ENCODE data around the gene PDE4D. TPM values are rescaled to one million over a fixed set of nuclear protein-coding genes. Genes with fewer than 3 reads are reported as not detected.
A peak's percentile ranks its signal among the peaks of the same experiment; 100 is the strongest.

Gene PDE4D
- total RNA-seq, 1 donor from 2014 or later: 47.7 TPM

- intact Hi-C loops (cut with micrococcal nuclease): no loop called here
Measured at GRCh38 chr5:59178482-59178881, 715.0 kb downstream of the PDE4D start.

DNA sequence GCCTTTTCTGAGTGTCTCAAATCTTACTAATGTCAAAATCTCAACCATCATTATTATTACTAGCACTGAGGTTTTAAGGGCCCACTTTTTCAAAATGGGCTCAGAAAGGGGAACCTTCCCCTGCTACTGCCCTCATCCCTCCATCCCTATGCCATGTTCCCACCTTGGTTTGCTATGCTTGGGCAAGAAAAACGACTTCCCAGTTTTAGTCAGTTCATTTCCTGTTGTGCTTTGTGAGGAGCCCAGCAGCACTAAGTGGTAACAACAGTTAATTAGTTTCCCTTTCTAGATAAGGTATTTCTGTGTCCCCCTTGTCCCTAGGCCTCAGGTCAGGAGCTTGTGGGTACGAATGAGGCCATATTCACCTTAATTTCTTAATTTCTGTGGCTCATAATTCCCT lies 715.5 kb downstream of the PDE4D start:
- Mint-ChIP-seq H3K36me3 (ENCODE audit: low read depth) (no peaks in the 10 kb centered on the region), H3K4me3 (no peak overlapping the region), H3K4me1 (peaks cover 25% of the 10 kb centered on the region), H3K27ac (peak overlapping the region; percentile 79), H3K9me3 (no peaks in the 10 kb centered on the region), H3K27me3 (peaks cover 17% of the 10 kb centered on the region)
- intact Hi-C loops (cut with micrococcal nuclease): no loop called here
- no peak for DNase-seq

More at GRCh38 chr5:59178482-59178881, 715.0 kb downstream of the PDE4D start:
- Mint-ChIP-seq H3K27me3 (peaks cover 19% of the 10 kb centered on the region), H3K4me1 (peaks cover 25% of the 10 kb centered on the region), H3K9me3 (no peaks in the 10 kb centered on the region), H3K36me3 (ENCODE audit: low read depth) (no peaks in the 10 kb centered on the region), H3K27ac (peak overlapping the region; percentile 39), H3K4me3 (peak overlapping the region; percentile 9)
- DNase-seq: no peak

- Mint-ChIP-seq H3K27ac (peak overlapping the region; percentile 79), H3K27me3 (peaks cover 13% of the 10 kb centered on the region), H3K4me1 (peaks cover 27% of the 10 kb centered on the region), H3K36me3 (ENCODE audit: low read depth) (no peaks in the 10 kb centered on the region), H3K9me3 (no peaks in the 10 kb centered on the region), H3K4me3 (no peak overlapping the region)
- intact Hi-C loops (cut with micrococcal nuclease): no loop called here
- peak; percentile 60 for DNase-seq
Measured at GRCh38 chr5:59177644-59178043, 715.9 kb downstream of the PDE4D start.

DNA sequence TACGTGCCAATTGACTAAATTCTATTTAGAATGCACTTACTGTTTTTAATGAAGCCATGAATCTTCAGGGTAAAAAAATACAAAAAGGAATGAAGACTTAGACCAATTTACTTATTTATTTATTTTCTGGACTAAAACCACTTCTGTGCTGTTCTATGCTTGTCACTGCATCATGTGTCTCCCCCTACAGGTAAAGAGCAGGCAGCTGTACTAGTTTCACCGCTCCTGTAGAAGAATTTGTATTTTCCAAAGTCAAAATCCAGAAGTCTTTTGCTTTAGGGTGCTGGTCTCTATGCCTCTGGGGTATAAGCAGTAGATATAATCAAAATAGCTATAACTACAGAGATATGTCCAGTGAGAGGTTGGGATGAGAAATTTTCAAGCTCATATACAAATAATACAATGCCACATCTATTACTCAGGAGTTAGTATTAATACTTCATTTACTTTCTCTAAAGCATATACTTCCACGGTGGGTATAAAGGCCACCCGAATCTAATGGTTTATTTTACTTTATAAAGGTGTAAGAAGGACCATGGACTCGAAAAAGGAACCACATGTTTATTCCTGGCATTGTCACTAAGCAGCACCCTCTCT lies 719.2 kb downstream of the PDE4D start:
- Mint-ChIP-seq H3K9me3 (no peaks in the 10 kb centered on the region), H3K27ac (no peak overlapping the region), H3K36me3 (ENCODE audit: low read depth) (no peaks in the 10 kb centered on the region), H3K4me3 (peak overlapping the region; percentile 19), H3K4me1 (peaks cover 33% of the 10 kb centered on the region), H3K27me3 (no peaks in the 10 kb centered on the region)
- DNase-seq: peak; percentile 81
- intact Hi-C loops (cut with micrococcal nuclease): loop anchor here (1.0 to 5.0 kb wide), 5 partner anchors 47 to 302 kb away; no protein-coding TSS in a partner anchor

DNA sequence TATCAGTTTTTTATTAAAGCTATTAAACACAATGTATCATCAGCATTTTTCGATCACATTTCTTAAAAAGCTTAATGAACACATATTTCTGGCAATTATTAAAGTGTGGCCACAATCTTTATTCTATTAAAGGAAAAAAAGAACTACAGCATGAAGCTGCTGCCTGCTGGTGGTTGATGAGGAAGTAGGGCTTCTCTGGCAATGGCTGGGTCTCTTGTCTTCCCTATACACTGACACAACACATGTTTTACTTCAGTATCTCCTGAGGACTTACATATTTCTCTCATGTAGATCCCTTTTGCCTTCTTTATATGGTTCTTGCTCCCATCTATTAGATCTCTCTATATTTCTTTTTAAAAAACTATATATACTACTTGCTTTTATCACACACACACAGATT lies 719.9 kb downstream of the PDE4D start:
- H3K27ac Mint-ChIP-seq: no peak overlapping the region
- no peaks in the 10 kb centered on the region for H3K36me3 Mint-ChIP-seq (ENCODE audit: low read depth)
- peaks cover 33% of the 10 kb centered on the region for H3K4me1 Mint-ChIP-seq
- intact Hi-C loops (cut with micrococcal nuclease): loop anchor here (5.0 kb wide), 1 partner anchor 301 kb away; no protein-coding TSS in a partner anchor
- DNase-seq: no peak
- no peak overlapping the region for H3K4me3 Mint-ChIP-seq
- H3K27me3 Mint-ChIP-seq: no peaks in the 10 kb centered on the region
- no peaks in the 10 kb centered on the region for H3K9me3 Mint-ChIP-seq

DNA sequence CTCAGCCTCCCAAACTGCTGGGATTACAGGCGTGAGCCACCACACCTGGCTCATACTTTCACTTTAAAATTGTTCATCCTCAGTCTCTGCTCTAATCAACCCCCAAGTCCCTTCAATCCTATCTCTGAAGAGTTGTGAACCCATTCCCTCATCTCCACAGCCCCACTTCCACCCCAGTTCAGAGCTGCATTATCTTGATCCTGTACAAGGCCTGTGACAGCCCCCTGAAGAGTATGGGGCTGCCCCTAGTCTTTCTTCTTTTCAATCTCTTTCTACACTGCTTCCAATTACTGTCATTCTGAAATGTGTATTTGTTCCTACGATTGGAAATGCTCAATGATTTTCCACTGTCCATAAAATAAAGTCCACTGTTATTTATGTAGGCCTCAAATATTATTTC lies 722.4 kb downstream of the PDE4D start:
- Mint-ChIP-seq H3K36me3 (ENCODE audit: low read depth) (no peaks in the 10 kb centered on the region), H3K27me3 (no peaks in the 10 kb centered on the region), H3K27ac (no peak overlapping the region), H3K4me3 (no peak overlapping the region), H3K4me1 (peaks cover 27% of the 10 kb centered on the region), H3K9me3 (no peaks in the 10 kb centered on the region)
- intact Hi-C loops (cut with micrococcal nuclease): loop anchor here (5.0 kb wide), 1 partner anchor 299 kb away; no protein-coding TSS in a partner anchor
- DNase-seq: no peak

- intact Hi-C loops (cut with micrococcal nuclease): loop anchor here (5.0 kb wide), 1 partner anchor 297 kb away; no protein-coding TSS in a partner anchor
- Mint-ChIP-seq H3K9me3 (peaks cover 4% of the 10 kb centered on the region), H3K4me1 (peaks cover 30% of the 10 kb centered on the region), H3K36me3 (ENCODE audit: low read depth) (no peaks in the 10 kb centered on the region), H3K27me3 (peaks cover under 1% of the 10 kb centered on the region), H3K4me3 (no peak overlapping the region), H3K27ac (no peak overlapping the region)
- peak; percentile 52 for DNase-seq
Measured at GRCh38 chr5:59169768-59170150, 723.8 kb downstream of the PDE4D start.

DNA sequence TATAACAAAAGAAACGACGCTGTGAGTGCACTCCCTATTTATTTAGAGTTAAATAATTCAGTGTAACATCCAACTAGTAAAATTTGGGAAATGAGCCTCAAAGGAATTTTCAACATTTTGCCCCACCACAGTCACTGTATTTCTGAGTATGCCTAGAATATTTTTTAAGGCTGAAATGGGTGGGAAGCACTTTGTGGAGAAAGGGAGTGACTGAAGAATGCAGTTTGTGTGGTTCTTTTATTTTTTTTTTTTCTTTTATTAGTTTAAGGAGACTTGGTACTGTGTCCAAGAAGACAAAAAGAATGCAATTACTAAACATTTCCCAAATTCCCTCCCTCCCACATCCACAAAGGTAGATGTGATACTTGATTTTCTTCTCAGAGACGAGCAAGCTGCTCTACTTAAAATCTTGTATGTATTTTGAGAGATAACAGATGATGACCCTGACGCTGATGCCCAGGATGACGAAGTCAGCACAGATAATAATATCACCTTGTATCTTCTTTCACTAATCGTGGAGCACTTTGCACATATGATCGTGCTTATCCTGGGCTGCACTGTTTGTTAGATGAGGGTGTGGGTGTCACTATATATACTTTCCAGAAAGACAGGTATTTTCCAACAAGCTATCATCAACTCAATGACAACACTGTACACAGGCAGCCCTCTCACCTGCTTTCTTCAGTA lies 724.3 kb downstream of the PDE4D start:
- Mint-ChIP-seq H3K27ac (no peak overlapping the region), H3K9me3 (peaks cover 4% of the 10 kb centered on the region), H3K4me3 (no peak overlapping the region), H3K27me3 (peaks cover 2% of the 10 kb centered on the region), H3K4me1 (peaks cover 29% of the 10 kb centered on the region), H3K36me3 (ENCODE audit: low read depth) (no peaks in the 10 kb centered on the region)
- intact Hi-C loops (cut with micrococcal nuclease): no loop called here
- peak; percentile 42 for DNase-seq

GRCh38 chr5:59168067-59168466 lies 725.5 kb downstream of the PDE4D start:
- DNase-seq: peak; percentile 53
- H3K9me3 Mint-ChIP-seq: peaks cover 4% of the 10 kb centered on the region

DNA sequence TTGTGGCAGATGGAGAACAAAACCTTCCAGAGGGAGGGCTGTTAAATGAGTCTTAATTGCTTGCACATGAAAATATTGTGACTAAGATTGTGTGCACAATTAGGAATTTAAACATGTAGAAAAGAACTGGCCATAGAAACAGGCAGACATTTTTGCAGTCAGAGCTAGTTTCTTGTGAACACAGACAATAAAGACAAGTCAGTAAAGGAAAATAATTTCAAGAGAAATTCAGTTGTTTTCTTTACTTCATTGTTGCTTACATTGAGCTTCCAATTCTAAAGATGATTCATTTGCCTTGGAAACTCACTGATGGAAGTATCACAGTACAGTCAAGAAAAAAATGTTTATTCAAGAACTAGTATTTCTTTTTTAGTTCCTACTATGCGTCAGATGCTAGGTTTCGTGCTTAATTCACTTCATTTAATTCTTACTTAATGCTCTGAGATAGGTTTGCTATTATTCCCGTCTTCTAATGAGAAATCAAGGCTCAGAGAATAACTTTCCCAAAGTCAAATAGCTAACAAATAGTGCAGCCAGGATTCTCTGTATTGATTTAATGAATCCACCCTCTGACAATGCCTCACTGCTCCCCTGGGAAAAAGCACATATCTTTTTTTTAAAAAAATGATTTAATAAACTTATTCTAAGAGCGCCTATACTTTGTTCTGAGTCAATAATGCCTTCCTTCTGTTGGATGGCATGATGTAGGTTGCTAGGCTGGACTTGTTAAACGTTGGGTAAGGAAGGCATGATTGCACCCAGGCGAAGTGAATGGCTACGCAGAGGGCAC lies 729.3 kb downstream of the PDE4D start:
- peaks cover 2% of the 10 kb centered on the region for H3K27me3 Mint-ChIP-seq
- DNase-seq: peak; percentile 49
- peaks cover 28% of the 10 kb centered on the region for H3K4me1 Mint-ChIP-seq
- H3K4me3 Mint-ChIP-seq: no peak overlapping the region
- H3K9me3 Mint-ChIP-seq: peaks cover 4% of the 10 kb centered on the region
- H3K36me3 Mint-ChIP-seq (ENCODE audit: low read depth): no peaks in the 10 kb centered on the region
- intact Hi-C loops (cut with micrococcal nuclease): no loop called here
- H3K27ac Mint-ChIP-seq: no peak overlapping the region

More at GRCh38 chr5:59168067-59168466, 725.5 kb downstream of the PDE4D start:
- no peaks in the 10 kb centered on the region for H3K36me3 Mint-ChIP-seq (ENCODE audit: low read depth)
- intact Hi-C loops (cut with micrococcal nuclease): no loop called here
- peaks cover 22% of the 10 kb centered on the region for H3K4me1 Mint-ChIP-seq
- H3K4me3 Mint-ChIP-seq: no peak overlapping the region
- H3K27ac Mint-ChIP-seq: no peak overlapping the region
- H3K27me3 Mint-ChIP-seq: peaks cover 2% of the 10 kb centered on the region

GRCh38 chr5:59161221-59162105 lies 732.1 kb downstream of the PDE4D start:
- Mint-ChIP-seq H3K9me3 (peaks cover 4% of the 10 kb centered on the region), H3K4me3 (peak overlapping the region; percentile 29), H3K36me3 (ENCODE audit: low read depth) (no peaks in the 10 kb centered on the region), H3K27me3 (peaks cover 2% of the 10 kb centered on the region), H3K4me1 (peaks cover 18% of the 10 kb centered on the region), H3K27ac (peak overlapping the region; percentile 76)
- peak; percentile 62 for DNase-seq
- intact Hi-C loops (cut with micrococcal nuclease): no loop called here

- Mint-ChIP-seq H3K9me3 (no peaks in the 10 kb centered on the region), H3K4me3 (no peak overlapping the region), H3K4me1 (peaks cover 13% of the 10 kb centered on the region), H3K27ac (no peak overlapping the region), H3K36me3 (ENCODE audit: low read depth) (no peaks in the 10 kb centered on the region), H3K27me3 (no peaks in the 10 kb centered on the region)
- DNase-seq: peak; percentile 34
- intact Hi-C loops (cut with micrococcal nuclease): no loop called here
Measured at GRCh38 chr5:59158637-59159391, 734.7 kb downstream of the PDE4D start.

- Mint-ChIP-seq H3K27ac (no peak overlapping the region), H3K27me3 (no peaks in the 10 kb centered on the region), H3K4me1 (peaks cover 13% of the 10 kb centered on the region), H3K4me3 (no peak overlapping the region), H3K36me3 (ENCODE audit: low read depth) (no peaks in the 10 kb centered on the region), H3K9me3 (no peaks in the 10 kb centered on the region)
- peak; percentile 29 for DNase-seq
- intact Hi-C loops (cut with micrococcal nuclease): no loop called here
Measured at GRCh38 chr5:59158165-59158564, 735.4 kb downstream of the PDE4D start.

Measured in activated CD4-positive, alpha-beta T cell treated with anti-CD3 and anti-CD28 coated beads, Interleukin-2, amount 10 ng/mL, durations not matched to agents 24 days and 14 days (primary cell).